Osteoblast (primary cell): ENCODE data around the gene CAVIN4. TPM values are rescaled to one million over a fixed set of nuclear protein-coding genes. Genes with fewer than 3 reads are reported as not detected.

Experiments
- DNase-seq: peaks from one replicate; pipeline ENCODE4 v3.0.0; 2011; ENCODE audit warnings: low spot score, mixed read lengths; ENCODE audit not compliant: insufficient read length; ENCODE audit errors: missing footprints
- H2AFZ ChIP-seq: 2 replicates; pipeline ENCODE4 v1.6.0; 2011; ENCODE audit warnings: mild to moderate bottlenecking, low read length
- H3K27ac ChIP-seq: 2 replicates; pipeline ENCODE4 v1.5.1; 2011; ENCODE audit warnings: mild to moderate bottlenecking, low read depth, low read length, moderate library complexity
- H3K27me3 ChIP-seq: 2 replicates; pipeline ENCODE4 v1.6.0; 2012; ENCODE audit warnings: mild to moderate bottlenecking, control low read depth, inconsistent platforms, low read length, moderate library complexity; ENCODE audit not compliant: insufficient read depth
- H3K36me3 ChIP-seq: 2 replicates; pipeline ENCODE4 v1.5.1; 2011; ENCODE audit warnings: mild to moderate bottlenecking, low read length, control low read depth, moderate library complexity; ENCODE audit not compliant: insufficient read depth
- H3K4me1 ChIP-seq: 2 replicates; pipeline ENCODE4 v1.5.1; 2011; ENCODE audit warnings: mild to moderate bottlenecking, low read length, control low read depth, moderate library complexity; ENCODE audit not compliant: insufficient read depth
- H3K4me2 ChIP-seq: 2 replicates; pipeline ENCODE4 v1.6.0; 2011; ENCODE audit warnings: mild to moderate bottlenecking, low read length; ENCODE audit not compliant: insufficient read depth
- H3K4me3 ChIP-seq: fragments of 200-600 bp; sonication (generic); 3 replicates; pipeline ENCODE4 v1.5.1; 2012; ENCODE audit warnings: mild to moderate bottlenecking, low read length, inconsistent platforms; ENCODE audit not compliant: insufficient read depth
- H3K79me2 ChIP-seq: 2 replicates; pipeline ENCODE4 v1.6.0; 2012; ENCODE audit warnings: mild to moderate bottlenecking, low read length, control low read depth, inconsistent platforms; ENCODE audit not compliant: insufficient read depth
- H3K9me3 ChIP-seq: 2 replicates; pipeline ENCODE4 v1.5.1; 2011; ENCODE audit warnings: low read depth, low read length, control low read depth
- H4K20me1 ChIP-seq: 2 replicates; pipeline ENCODE4 v1.6.0; 2012; ENCODE audit warnings: mild to moderate bottlenecking, low read length, control low read depth; ENCODE audit not compliant: insufficient read depth
- CTCF ChIP-seq: IDR thresholded peaks from 2 replicates; pipeline ENCODE4 v1.5.1; 2011; ENCODE audit warnings: mild to moderate bottlenecking, low read depth, low read length, moderate library complexity; ENCODE audit errors: extremely low read depth
- total RNA-seq: library from RNA; depleted of rRNA; stranded (reverse); fragments of >200 nt; gene quantifications from 2 replicates; pipeline ENCODE4 v1.2.3, GENCODE V29; 2012

Gene CAVIN4
- total RNA-seq, 1 donor: 1.4 TPM

- Histone ChIP-seq H3K9me3 (no peaks in the 10 kb centered on the region), H3K4me3 (no peak overlapping the region), H4K20me1 (no peaks in the 10 kb centered on the region), H3K27ac (no peak overlapping the region), H3K27me3 (no peaks in the 10 kb centered on the region), H3K79me2 (no peaks in the 10 kb centered on the region), H3K36me3 (no peaks in the 10 kb centered on the region), H2AFZ (no peak overlapping the region), H3K4me2 (no peak overlapping the region), H3K4me1 (no peaks in the 10 kb centered on the region)
- no peak for TF ChIP-seq CTCF
- DNase-seq: no peak
Observed at GRCh38 chr9:100567856-100568255, 10.0 kb upstream of the CAVIN4 start.

- no peaks in the 10 kb centered on the region for H3K79me2 ChIP-seq
- H3K4me1 ChIP-seq: peaks cover 26% of the 10 kb centered on the region
- H3K4me3 ChIP-seq: no peak overlapping the region
- no peak overlapping the region for H2AFZ ChIP-seq
- no peak overlapping the region for H3K4me2 ChIP-seq
- no peak for TF ChIP-seq CTCF
- H4K20me1 ChIP-seq: no peaks in the 10 kb centered on the region
- H3K9me3 ChIP-seq: no peaks in the 10 kb centered on the region
- no peaks in the 10 kb centered on the region for H3K36me3 ChIP-seq
- H3K27ac ChIP-seq: no peak overlapping the region
- DNase-seq: no peak
- no peaks in the 10 kb centered on the region for H3K27me3 ChIP-seq
Observed at GRCh38 chr9:100573655-100574260, 4.1 kb upstream of the CAVIN4 start.

- Histone ChIP-seq H3K4me2 (no peak overlapping the region), H3K27me3 (no peaks in the 10 kb centered on the region), H3K27ac (peak overlapping the region; percentile 35), H2AFZ (no peak overlapping the region), H3K79me2 (no peaks in the 10 kb centered on the region), H3K4me3 (no peak overlapping the region), H4K20me1 (no peaks in the 10 kb centered on the region), H3K36me3 (no peaks in the 10 kb centered on the region), H3K4me1 (peaks cover 30% of the 10 kb centered on the region), H3K9me3 (no peaks in the 10 kb centered on the region)
- no peak for TF ChIP-seq CTCF
- no peak for DNase-seq
Observed at GRCh38 chr9:100575006-100575405, 2.9 kb upstream of the CAVIN4 start.

GRCh38 chr9:100575765-100576386 lies 2.0 kb upstream of the CAVIN4 start:
- Histone ChIP-seq H3K9me3 (no peaks in the 10 kb centered on the region), H3K79me2 (no peaks in the 10 kb centered on the region), H3K4me1 (peaks cover 36% of the 10 kb centered on the region), H3K4me3 (no peak overlapping the region), H3K4me2 (peak overlapping the region; percentile 18), H3K27ac (peak overlapping the region; percentile 35), H4K20me1 (no peaks in the 10 kb centered on the region), H3K36me3 (no peaks in the 10 kb centered on the region), H3K27me3 (no peaks in the 10 kb centered on the region), H2AFZ (no peak overlapping the region)
- peak; percentile 47 for DNase-seq
- TF ChIP-seq CTCF: no peak
